K562 (cell line): ENCODE measurements around the gene TP53TG5. TPM values are rescaled to one million over a fixed set of nuclear protein-coding genes. Genes with fewer than 3 reads are reported as not detected.
A peak's percentile ranks its signal among the peaks of the same experiment; 100 is the strongest.

Experiments used
- ATF2 ChIP-seq: sonication (generic); formaldehyde crosslinking; IDR thresholded peaks from 2 replicates; pipeline ENCODE4 v1.8.1; 2022; ENCODE audit warnings: missing genetic modification reagents
- C11orf30 ChIP-seq: fragments of 450-650 bp; IDR thresholded peaks from 2 replicates; pipeline ENCODE4 v1.6.1; 2016; ENCODE audit warnings: low read depth, mild to moderate bottlenecking
- CBFA2T2 ChIP-seq: fragments of 450-650 bp; conservative IDR thresholded peaks from 2 replicates; pipeline ENCODE4 v1.6.1; 2017; ENCODE audit warnings: mild to moderate bottlenecking
- CBX2 ChIP-seq: fragments of 200-600 bp; sonication (generic); IDR thresholded peaks from one replicate; pipeline ENCODE4 v1.6.1; 2012; ENCODE audit warnings: mild to moderate bottlenecking, low read length, inconsistent platforms; ENCODE audit not compliant: insufficient read depth, poor library complexity, severe bottlenecking
- CBX8 ChIP-seq: fragments of 200-600 bp; sonication (generic); IDR thresholded peaks from 2 replicates; pipeline ENCODE4 v1.6.1; 2012; ENCODE audit warnings: borderline replicate concordance, mixed run types, low read depth, mild to moderate bottlenecking, moderate library complexity, mixed read lengths, low read length, control low read depth, inconsistent platforms; ENCODE audit not compliant: poor library complexity, severe bottlenecking; ENCODE audit errors: extremely low read depth
- CXXC5 ChIP-seq: fragments of 250-450 bp; sonication (Bioruptor Pico); IDR thresholded peaks from 2 replicates; pipeline ENCODE4 v1.8.0; 2022; ENCODE audit warnings: inconsistent platforms, mild to moderate bottlenecking, moderate library complexity
- DLX4 ChIP-seq: fragments of 250-450 bp; sonication (Bioruptor Pico); IDR thresholded peaks from 2 replicates; pipeline ENCODE4 v1.6.1; 2021; ENCODE audit warnings: mild to moderate bottlenecking
- DPF2 ChIP-seq: fragments of 450-650 bp; IDR thresholded peaks from 2 replicates; pipeline ENCODE4 v1.6.1; 2016
- GABPA ChIP-seq: fragments of 200-800 bp; sonication (Bioruptor generic); conservative IDR thresholded peaks from 2 replicates; pipeline ENCODE4 v1.6.1; 2016; ENCODE audit warnings: low read depth, missing genetic modification characterization, missing compliant biosample characterization
- HDAC1 ChIP-seq, 2 experiments: fragments of 450-650 bp; IDR thresholded peaks; 2 replicates each; pipeline ENCODE4 v1.6.1; 2016 to 2017; ENCODE audit warnings: inconsistent platforms in 1 of 2, mild to moderate bottlenecking in 1 of 2, moderate library complexity in 1 of 2
- L3MBTL2 ChIP-seq: fragments of 450-650 bp; IDR thresholded peaks from 2 replicates; pipeline ENCODE4 v1.6.1; 2016; ENCODE audit warnings: mild to moderate bottlenecking, moderate library complexity
- MTA1 ChIP-seq: fragments of 450-650 bp; IDR thresholded peaks from 2 replicates; pipeline ENCODE4 v1.6.1; 2017; ENCODE audit warnings: borderline replicate concordance
- MTA3 ChIP-seq: fragments of 450-650 bp; formaldehyde crosslinking; IDR thresholded peaks from 2 replicates; pipeline ENCODE4 v1.6.1; 2017; ENCODE audit warnings: mild to moderate bottlenecking, borderline replicate concordance
- OTX1 ChIP-seq: fragments of 450-650 bp; formaldehyde crosslinking; IDR thresholded peaks from 2 replicates; pipeline ENCODE4 v1.4.0; 2022; ENCODE audit warnings: mild to moderate bottlenecking
- SP1 ChIP-seq: sonication (generic); formaldehyde crosslinking; IDR thresholded peaks from 2 replicates; pipeline ENCODE4 v1.8.1; 2022; ENCODE audit warnings: mild to moderate bottlenecking, missing genetic modification reagents
- USF2 ChIP-seq: sonication (generic); formaldehyde crosslinking; IDR thresholded peaks from 2 replicates; pipeline ENCODE4 v1.5.0; 2020; ENCODE audit warnings: missing genetic modification reagents
- ZFP36 ChIP-seq: fragments of 150-350 bp; IDR thresholded peaks from 2 replicates; pipeline ENCODE4 v1.6.1; 2018; ENCODE audit warnings: low read length, low read depth; ENCODE audit not compliant: partially characterized antibody
- ZNF140 ChIP-seq: fragments of 250-450 bp; sonication (Bioruptor Pico); IDR thresholded peaks from 2 replicates; pipeline ENCODE4 v1.8.0; 2021; ENCODE audit warnings: moderate library complexity, mild to moderate bottlenecking, inconsistent platforms
- ZNF212 ChIP-seq: fragments of 450-650 bp; formaldehyde crosslinking; IDR thresholded peaks from 2 replicates; pipeline ENCODE4 v1.4.0; 2020; ENCODE audit warnings: mild to moderate bottlenecking
- ZNF282 ChIP-seq: sonication (generic); formaldehyde crosslinking; IDR thresholded peaks from 2 replicates; pipeline ENCODE4 v1.8.1; 2023; ENCODE audit warnings: missing genetic modification reagents
- polyA plus RNA-seq, 8 experiments: library from polyadenylated mRNA; depleted of rRNA in 4 of 8; stranded (reverse) in 5 of 8; unstranded in 3 of 8; fragments of >200 nt; fragmentation: Nextera tagmentation in 2 of 8; fragmentation: Illumina TruSeq in 1 of 8; extraction: Ambion mirVana in 2 of 8; extraction: Trizol in 1 of 8; gene quantifications; 2 replicates each; pipeline versions ENCODE4 v1.2.1 to v1.2.3, GENCODE V29; 2011 to 2014; ENCODE audit warnings: inconsistent platforms in 1 of 8, missing spikeins in 1 of 8
- total RNA-seq, 7 experiments: library from RNA; depleted of rRNA in 6 of 7; stranded (reverse); fragments of >200 nt in 6 of 7; fragmentation: Illumina TruSeq in 2 of 7; extraction: Trizol in 2 of 7; gene quantifications; 2 replicates each; pipeline versions ENCODE4 v1.2.1 to v1.2.3, GENCODE V29; 2011 to 2021; ENCODE audit warnings: low replicate concordance in 1 of 7
- TF ChIP-seq, protein P1 (sequence below): fragments of 450-650 bp; IDR thresholded peaks from 2 replicates; pipeline ENCODE4 v1.6.1; 2017; ENCODE audit warnings: antibody characterized with exemption, mild to moderate bottlenecking

Gene TP53TG5
- total and polyA plus RNA-seq, 9 of the 15 experiments (the other 6 are each of a cell fraction or from before 2014, with no cell fraction given), result 0.04 to 0.05 (median 0.04) TPM; not detected in 6

DNA sequence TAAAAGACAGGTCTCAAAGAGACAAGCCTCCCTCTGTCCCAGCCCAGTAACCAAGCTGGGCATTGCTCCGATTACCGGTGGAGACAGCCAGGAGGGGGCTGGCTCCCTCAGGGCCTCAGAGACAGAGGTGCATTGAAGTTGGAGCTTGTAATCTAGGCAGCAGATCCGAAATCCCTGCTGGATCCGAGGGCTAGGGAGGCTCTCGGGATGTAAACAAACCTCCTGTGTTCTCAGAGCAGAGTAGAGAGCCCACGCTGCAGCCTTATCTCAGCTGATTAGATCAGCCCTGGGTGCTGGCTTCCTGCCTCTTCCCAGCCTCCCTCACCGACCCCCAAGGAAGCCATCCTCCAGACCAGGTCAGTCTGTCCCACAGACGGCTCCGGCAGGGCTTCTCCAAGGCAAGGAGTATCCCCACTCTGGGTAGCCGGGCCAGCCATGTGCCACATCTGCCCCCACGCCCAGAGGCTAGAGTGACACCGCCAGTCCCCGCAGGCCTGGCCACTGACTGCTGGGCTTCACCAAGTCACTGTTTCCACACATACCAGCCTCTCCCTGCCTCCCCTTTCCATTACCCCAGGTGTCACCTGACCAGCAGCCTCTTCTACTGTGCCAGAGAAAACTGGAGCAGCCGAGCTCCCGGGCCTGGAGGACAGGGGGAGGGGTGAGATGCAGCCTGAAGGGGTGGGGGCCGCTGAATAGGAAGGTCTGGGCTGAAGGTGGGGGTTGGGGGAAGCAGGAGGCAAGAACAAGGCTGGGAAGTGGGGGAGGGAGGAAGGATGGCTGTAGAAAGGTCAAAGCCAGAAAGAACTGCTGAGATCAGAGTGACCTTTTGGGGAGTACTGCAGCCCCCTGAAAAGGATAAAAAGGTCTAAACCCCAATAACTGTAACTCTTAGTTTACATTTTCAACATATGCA lies 35.9 kb downstream of the TP53TG5 start (continued):
- TF ChIP-seq, protein P1, sequence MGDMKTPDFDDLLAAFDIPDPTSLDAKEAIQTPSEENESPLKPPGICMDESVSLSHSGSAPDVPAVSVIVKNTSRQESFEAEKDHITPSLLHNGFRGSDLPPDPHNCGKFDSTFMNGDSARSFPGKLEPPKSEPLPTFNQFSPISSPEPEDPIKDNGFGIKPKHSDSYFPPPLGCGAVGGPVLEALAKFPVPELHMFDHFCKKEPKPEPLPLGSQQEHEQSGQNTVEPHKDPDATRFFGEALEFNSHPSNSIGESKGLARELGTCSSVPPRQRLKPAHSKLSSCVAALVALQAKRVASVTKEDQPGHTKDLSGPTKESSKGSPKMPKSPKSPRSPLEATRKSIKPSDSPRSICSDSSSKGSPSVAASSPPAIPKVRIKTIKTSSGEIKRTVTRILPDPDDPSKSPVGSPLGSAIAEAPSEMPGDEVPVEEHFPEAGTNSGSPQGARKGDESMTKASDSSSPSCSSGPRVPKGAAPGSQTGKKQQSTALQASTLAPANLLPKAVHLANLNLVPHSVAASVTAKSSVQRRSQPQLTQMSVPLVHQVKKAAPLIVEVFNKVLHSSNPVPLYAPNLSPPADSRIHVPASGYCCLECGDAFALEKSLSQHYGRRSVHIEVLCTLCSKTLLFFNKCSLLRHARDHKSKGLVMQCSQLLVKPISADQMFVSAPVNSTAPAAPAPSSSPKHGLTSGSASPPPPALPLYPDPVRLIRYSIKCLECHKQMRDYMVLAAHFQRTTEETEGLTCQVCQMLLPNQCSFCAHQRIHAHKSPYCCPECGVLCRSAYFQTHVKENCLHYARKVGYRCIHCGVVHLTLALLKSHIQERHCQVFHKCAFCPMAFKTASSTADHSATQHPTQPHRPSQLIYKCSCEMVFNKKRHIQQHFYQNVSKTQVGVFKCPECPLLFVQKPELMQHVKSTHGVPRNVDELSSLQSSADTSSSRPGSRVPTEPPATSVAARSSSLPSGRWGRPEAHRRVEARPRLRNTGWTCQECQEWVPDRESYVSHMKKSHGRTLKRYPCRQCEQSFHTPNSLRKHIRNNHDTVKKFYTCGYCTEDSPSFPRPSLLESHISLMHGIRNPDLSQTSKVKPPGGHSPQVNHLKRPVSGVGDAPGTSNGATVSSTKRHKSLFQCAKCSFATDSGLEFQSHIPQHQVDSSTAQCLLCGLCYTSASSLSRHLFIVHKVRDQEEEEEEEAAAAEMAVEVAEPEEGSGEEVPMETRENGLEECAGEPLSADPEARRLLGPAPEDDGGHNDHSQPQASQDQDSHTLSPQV, result peak; percentile 18; the same call in 1 of the 2 replicates
- TF ChIP-seq MTA1 (0 out of 2 replicates have a peak, but pooled peaks have one; percentile 24), ZNF282 (CRISPR knock-in tag) (no peak), C11orf30 (no peak), ATF2 (CRISPR knock-in tag) (no peak), HDAC1 (IDR thresholded peaks at IDR 0.05) (peak in 1 of 2 experiments; percentile 32; a peak in 1 of 4 replicates), CBX2 (no peak), SP1 (no peak), L3MBTL2 (peak; percentile 28; the same call in 1 of the 2 replicates), MTA3 (0 out of 2 replicates have a peak, but pooled peaks have one; percentile 64), ZNF140 (CRISPR knock-in tag) (no peak), DLX4 (CRISPR knock-in tag) (no peak), CBX8 (no peak), GABPA (tag) (0 out of 2 replicates have a peak, but pooled peaks have one; percentile 33), CXXC5 (CRISPR knock-in tag) (peak; percentile 65), DPF2 (peak; percentile 62; the same call in 1 of the 2 replicates), USF2 (0 out of 2 replicates have a peak, but pooled peaks have one; percentile 14), ZNF212 (CRISPR knock-in tag) (no peak), OTX1 (no peak), CBFA2T2 (no peak), ZFP36 (no peak)
